ENCODE measurements around the gene MAN2B2.

MAN2B2 gene

DNA sequence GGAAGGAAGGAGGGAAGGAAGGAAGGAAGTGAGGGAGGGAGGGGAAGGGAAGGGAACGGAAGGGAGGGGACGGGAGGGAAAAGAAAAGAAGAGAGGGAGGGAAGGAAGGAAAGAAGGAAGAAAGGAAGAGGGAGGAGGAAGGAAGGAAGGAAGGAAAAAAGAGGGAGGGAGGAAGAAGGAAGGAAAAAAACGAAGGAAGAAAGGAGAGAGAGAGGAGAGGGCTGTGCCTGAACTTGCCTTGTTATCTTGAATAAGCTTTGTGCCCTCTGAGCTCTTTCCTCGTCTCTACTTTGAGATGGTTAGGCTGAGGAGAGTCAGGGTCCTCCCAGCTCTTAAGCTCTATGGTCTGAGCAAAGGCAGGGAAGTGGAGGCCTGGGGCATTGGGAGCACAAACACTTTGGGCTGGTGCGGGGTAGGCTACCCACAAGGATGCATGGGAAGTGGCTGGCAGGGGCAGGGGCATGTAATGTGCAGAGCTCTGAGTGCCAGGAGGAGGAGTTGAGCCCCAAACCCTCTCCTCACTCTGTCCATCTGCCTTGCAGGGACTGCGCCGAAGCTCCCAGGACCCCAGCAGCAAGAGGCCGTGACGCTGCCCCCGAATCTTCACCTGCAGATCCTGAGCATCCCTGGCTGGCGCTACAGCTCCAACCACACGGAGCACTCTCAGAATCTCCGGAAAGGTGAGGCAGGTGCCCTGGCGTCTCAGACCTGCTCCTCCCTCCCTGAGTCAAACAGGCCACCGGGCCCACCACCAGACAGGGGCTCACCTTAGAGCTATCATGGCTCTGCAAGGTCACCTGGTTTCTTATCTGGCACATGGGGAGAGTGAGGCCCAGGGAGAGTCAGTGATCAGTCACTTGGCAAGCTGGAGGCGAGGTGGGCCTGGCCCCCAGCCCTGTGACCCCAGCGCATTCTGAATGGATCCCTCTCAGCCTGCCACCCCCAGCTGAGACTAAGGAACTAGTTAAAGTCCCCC is 39.0 kb downstream of the MAN2B2 start:
- no peak for TF ChIP-seq ZNF8 (CRISPR knock-in tag; IDR thresholded peaks at IDR 0.05)
- TF ChIP-seq GLIS3 (CRISPR knock-in tag; IDR thresholded peaks at IDR 0.05) = no peak
- no peak for ATAC-seq

DNA sequence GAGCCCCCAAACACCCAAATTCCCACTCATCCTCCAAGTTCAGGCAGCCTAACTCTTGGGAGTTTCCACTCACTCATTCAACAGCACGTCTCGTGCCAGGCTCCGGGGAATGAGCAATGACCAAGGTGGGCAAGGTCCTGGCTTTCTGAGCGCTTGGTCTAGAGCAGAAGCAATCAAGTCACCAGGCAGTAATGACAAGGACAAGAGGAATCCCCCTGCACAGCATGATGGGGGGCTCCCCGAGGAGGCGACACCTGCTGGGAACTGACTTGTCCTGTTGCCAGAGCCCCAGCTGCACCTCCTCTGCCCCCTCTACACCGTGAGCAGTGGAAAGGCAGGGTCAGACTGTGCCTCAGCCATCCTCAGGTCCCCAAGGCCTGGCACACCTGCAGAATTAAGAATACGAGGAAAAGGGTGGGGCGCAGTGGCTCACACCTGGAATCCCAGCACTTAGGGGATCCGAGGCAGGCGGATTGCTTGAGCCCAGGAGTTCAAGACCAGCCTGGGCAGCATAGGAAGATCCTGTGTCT is 39.8 kb downstream of the MAN2B2 start:
- ATAC-seq = no peak
- TF ChIP-seq ZNF8 (CRISPR knock-in tag; IDR thresholded peaks at IDR 0.05) = no peak
- no peak for TF ChIP-seq TCF4 (CRISPR knock-in tag; IDR thresholded peaks at IDR 0.05; ENCODE audit: borderline replicate concordance)
- no peak for TF ChIP-seq ZFP3 (CRISPR knock-in tag; IDR thresholded peaks at IDR 0.05)
- no peak for TF ChIP-seq PPARA (CRISPR knock-in tag; IDR thresholded peaks at IDR 0.05; ENCODE audit: borderline replicate concordance)
- TF ChIP-seq GLIS3 (CRISPR knock-in tag; IDR thresholded peaks at IDR 0.05) = no peak
- TF ChIP-seq, protein P1, sequence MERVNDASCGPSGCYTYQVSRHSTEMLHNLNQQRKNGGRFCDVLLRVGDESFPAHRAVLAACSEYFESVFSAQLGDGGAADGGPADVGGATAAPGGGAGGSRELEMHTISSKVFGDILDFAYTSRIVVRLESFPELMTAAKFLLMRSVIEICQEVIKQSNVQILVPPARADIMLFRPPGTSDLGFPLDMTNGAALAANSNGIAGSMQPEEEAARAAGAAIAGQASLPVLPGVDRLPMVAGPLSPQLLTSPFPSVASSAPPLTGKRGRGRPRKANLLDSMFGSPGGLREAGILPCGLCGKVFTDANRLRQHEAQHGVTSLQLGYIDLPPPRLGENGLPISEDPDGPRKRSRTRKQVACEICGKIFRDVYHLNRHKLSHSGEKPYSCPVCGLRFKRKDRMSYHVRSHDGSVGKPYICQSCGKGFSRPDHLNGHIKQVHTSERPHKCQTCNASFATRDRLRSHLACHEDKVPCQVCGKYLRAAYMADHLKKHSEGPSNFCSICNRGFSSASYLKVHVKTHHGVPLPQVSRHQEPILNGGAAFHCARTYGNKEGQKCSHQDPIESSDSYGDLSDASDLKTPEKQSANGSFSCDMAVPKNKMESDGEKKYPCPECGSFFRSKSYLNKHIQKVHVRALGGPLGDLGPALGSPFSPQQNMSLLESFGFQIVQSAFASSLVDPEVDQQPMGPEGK (CRISPR knock-in tag; IDR thresholded peaks at IDR 0.05; ENCODE audit: borderline replicate concordance) = no peak
- TF ChIP-seq TOX (CRISPR knock-in tag; IDR thresholded peaks at IDR 0.05; ENCODE audit: borderline replicate concordance) = no peak
- no peak for TF ChIP-seq CSDC2 (CRISPR knock-in tag; IDR thresholded peaks at IDR 0.05)
- no peak for TF ChIP-seq OSR1 (CRISPR knock-in tag; IDR thresholded peaks at IDR 0.05)
- no peak for TF ChIP-seq ARNTL (CRISPR knock-in tag; IDR thresholded peaks at IDR 0.05; ENCODE audit: borderline replicate concordance, low read depth)
- TF ChIP-seq BACH2 (CRISPR knock-in tag; IDR thresholded peaks at IDR 0.05; ENCODE audit: borderline replicate concordance) = no peak
- no peak for TF ChIP-seq SNAI2 (CRISPR knock-in tag; IDR thresholded peaks at IDR 0.05)
- no peak for TF ChIP-seq RARB (CRISPR knock-in tag; IDR thresholded peaks at IDR 0.05)
- TF ChIP-seq ZC3H10 (CRISPR knock-in tag; IDR thresholded peaks at IDR 0.05) = no peak
- TF ChIP-seq ZNF70 (CRISPR knock-in tag; IDR thresholded peaks at IDR 0.05) = no peak

DNA sequence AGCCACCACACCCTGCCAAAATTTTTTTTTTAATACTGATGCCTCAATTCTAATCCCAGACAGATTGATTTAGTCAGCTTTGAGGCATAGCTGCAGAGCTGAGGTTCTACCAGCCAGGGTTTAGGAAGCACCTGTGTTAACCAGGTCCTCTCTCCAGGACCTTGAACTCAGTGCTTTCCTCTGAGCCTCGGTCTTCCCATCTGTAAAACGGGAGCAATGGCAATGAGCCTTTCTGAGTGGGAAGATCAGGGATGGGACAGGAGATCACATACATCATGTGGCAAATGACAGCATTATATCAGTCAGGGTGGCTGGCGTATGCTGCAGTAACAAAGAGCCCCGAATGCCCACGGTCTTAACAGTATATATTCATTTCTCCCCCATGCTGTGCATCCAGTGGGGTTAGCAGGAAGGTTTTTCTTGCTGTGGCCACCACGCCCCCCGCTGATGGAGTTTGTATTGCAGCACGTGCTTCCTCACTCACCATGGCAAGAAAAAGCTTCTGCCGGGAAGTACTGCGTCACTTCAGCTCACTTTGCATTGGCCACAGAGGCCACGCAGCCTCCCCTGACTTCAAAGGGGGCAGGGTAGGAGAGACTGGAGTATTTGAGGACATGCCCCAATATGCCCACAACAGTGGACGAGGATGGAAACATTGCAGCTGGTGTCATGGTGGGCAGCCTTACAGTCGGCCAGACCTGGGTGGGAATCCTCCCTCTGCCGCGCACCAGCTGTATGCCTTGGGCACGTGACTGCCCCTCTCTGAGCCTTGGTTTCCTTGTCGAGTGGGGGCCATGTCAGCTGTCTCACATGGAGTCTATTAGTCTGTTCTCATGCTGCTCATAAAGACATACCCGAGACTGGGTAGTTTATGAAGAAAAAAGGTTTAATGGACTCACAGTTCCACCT is 41.4 kb downstream of the MAN2B2 start:
- ATAC-seq = no peak
- TF ChIP-seq ISL1 (CRISPR knock-in tag; IDR thresholded peaks at IDR 0.05) (no peak), ZNF8 (CRISPR knock-in tag; IDR thresholded peaks at IDR 0.05) (no peak), SNAI2 (CRISPR knock-in tag; IDR thresholded peaks at IDR 0.05) (no peak), TOX (CRISPR knock-in tag; IDR thresholded peaks at IDR 0.05; ENCODE audit: borderline replicate concordance) (no peak), ZNF565 (CRISPR knock-in tag; conservative IDR thresholded peaks at IDR 0.05; ENCODE audit: low read depth) (no peak), GLIS3 (CRISPR knock-in tag; IDR thresholded peaks at IDR 0.05) (no peak), TCF4 (CRISPR knock-in tag; IDR thresholded peaks at IDR 0.05; ENCODE audit: borderline replicate concordance) (no peak), ESRRG (CRISPR knock-in tag; IDR thresholded peaks at IDR 0.05) (no peak)
- TF ChIP-seq, protein P2, sequence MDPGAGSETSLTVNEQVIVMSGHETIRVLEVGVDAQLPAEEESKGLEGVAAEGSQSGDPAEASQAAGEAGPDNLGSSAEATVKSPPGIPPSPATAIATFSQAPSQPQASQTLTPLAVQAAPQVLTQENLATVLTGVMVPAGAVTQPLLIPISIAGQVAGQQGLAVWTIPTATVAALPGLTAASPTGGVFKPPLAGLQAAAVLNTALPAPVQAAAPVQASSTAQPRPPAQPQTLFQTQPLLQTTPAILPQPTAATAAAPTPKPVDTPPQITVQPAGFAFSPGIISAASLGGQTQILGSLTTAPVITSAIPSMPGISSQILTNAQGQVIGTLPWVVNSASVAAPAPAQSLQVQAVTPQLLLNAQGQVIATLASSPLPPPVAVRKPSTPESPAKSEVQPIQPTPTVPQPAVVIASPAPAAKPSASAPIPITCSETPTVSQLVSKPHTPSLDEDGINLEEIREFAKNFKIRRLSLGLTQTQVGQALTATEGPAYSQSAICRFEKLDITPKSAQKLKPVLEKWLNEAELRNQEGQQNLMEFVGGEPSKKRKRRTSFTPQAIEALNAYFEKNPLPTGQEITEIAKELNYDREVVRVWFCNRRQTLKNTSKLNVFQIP (CRISPR knock-in tag; IDR thresholded peaks at IDR 0.05; ENCODE audit: borderline replicate concordance, low read depth) = no peak
- TF ChIP-seq, protein P1 (CRISPR knock-in tag; IDR thresholded peaks at IDR 0.05; ENCODE audit: borderline replicate concordance) = no peak
- TF ChIP-seq, protein P3, sequence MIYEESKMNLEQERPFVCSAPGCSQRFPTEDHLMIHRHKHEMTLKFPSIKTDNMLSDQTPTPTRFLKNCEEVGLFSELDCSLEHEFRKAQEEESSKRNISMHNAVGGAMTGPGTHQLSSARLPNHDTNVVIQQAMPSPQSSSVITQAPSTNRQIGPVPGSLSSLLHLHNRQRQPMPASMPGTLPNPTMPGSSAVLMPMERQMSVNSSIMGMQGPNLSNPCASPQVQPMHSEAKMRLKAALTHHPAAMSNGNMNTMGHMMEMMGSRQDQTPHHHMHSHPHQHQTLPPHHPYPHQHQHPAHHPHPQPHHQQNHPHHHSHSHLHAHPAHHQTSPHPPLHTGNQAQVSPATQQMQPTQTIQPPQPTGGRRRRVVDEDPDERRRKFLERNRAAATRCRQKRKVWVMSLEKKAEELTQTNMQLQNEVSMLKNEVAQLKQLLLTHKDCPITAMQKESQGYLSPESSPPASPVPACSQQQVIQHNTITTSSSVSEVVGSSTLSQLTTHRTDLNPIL (CRISPR knock-in tag; IDR thresholded peaks at IDR 0.05; ENCODE audit: low read depth) = no peak
- TF ChIP-seq, protein P4, sequence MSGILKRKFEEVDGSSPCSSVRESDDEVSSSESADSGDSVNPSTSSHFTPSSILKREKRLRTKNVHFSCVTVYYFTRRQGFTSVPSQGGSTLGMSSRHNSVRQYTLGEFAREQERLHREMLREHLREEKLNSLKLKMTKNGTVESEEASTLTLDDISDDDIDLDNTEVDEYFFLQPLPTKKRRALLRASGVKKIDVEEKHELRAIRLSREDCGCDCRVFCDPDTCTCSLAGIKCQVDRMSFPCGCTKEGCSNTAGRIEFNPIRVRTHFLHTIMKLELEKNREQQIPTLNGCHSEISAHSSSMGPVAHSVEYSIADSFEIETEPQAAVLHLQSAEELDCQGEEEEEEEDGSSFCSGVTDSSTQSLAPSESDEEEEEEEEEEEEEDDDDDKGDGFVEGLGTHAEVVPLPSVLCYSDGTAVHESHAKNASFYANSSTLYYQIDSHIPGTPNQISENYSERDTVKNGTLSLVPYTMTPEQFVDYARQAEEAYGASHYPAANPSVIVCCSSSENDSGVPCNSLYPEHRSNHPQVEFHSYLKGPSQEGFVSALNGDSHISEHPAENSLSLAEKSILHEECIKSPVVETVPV (CRISPR knock-in tag; IDR thresholded peaks at IDR 0.05) = no peak
- TF ChIP-seq, protein P5, sequence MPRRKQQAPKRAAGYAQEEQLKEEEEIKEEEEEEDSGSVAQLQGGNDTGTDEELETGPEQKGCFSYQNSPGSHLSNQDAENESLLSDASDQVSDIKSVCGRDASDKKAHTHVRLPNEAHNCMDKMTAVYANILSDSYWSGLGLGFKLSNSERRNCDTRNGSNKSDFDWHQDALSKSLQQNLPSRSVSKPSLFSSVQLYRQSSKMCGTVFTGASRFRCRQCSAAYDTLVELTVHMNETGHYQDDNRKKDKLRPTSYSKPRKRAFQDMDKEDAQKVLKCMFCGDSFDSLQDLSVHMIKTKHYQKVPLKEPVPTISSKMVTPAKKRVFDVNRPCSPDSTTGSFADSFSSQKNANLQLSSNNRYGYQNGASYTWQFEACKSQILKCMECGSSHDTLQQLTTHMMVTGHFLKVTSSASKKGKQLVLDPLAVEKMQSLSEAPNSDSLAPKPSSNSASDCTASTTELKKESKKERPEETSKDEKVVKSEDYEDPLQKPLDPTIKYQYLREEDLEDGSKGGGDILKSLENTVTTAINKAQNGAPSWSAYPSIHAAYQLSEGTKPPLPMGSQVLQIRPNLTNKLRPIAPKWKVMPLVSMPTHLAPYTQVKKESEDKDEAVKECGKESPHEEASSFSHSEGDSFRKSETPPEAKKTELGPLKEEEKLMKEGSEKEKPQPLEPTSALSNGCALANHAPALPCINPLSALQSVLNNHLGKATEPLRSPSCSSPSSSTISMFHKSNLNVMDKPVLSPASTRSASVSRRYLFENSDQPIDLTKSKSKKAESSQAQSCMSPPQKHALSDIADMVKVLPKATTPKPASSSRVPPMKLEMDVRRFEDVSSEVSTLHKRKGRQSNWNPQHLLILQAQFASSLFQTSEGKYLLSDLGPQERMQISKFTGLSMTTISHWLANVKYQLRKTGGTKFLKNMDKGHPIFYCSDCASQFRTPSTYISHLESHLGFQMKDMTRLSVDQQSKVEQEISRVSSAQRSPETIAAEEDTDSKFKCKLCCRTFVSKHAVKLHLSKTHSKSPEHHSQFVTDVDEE (CRISPR knock-in tag; IDR thresholded peaks at IDR 0.05) = no peak

Measured in SK-N-SH treated with all-trans-retinoic acid at 6 μM for 48 hours (cell line).